Measurements from ENCODE around the gene DGUOK. TPM values are rescaled to one million over a fixed set of nuclear protein-coding genes. Genes with fewer than 3 reads are reported as not detected.
A peak's percentile ranks its signal among the peaks of the same experiment; 100 is the strongest.

Gene DGUOK
- polyA plus RNA-seq, 1 donor from 2014 or later: 168 TPM

DNA sequence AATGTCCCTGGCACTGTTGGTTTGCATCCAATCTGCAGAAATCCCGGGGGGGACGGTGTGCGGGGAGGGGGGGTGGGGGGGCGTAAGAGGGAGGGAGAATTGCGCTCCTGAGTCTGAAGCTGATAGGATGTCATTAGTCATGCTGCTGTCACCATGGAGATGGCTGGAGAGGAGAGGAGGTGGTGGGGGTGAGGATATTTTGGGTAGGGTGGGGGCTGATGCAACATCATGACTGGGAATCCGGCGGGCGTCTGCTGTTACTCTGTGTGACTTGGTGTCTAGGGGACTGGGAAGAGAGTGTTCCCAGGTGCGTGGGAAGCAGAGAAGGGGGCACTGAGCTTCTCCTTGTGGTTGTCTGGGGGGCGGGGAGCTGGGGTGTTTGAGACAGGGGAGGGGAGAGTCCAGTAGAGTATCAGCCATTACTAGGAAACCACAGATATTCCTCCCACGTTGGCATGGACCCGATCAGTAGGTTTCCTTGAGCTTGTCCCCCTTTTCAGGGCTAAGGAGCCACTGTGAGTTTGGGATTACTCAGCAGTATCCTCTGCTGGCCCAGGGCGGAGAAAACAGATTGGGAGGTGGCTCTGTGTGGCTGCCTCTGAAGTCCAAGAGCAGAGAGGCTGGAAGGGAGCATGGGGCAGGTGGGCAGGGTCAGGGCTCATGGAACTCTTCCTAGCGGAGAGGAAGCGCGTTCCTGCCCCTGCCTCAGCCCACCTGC lies 77.0 kb downstream of the DGUOK start:
- Histone ChIP-seq H3K36me3 (ENCODE audit: insufficient read depth, low read length) (no peaks in the 10 kb centered on the region), H3K4me2 (ENCODE audit: low read length) (peak overlapping the region; percentile 68), H2AFZ (ENCODE audit: low read depth, low read length) (no peak overlapping the region), H3K79me2 (replicated peaks; ENCODE audit: insufficient read depth, low read length) (peaks cover 87% of the 10 kb centered on the region), H3K9me2 (ENCODE audit: insufficient read depth, low read length) (no peaks in the 10 kb centered on the region), H3K9ac (ENCODE audit: low read length) (peak overlapping the region; percentile 86), H4K20me1 (ENCODE audit: insufficient read depth) (peaks cover 20% of the 10 kb centered on the region), H3F3A (ENCODE audit: insufficient read depth, low read length, poor library complexity, severe bottlenecking) (peaks cover 5% of the 10 kb centered on the region), H3K27ac (ENCODE audit: low read length) (peak overlapping the region; percentile 85), H3K27me3 (ENCODE audit: insufficient read depth, low read depth, low read length) (no peaks in the 10 kb centered on the region), H3K4me3 (ENCODE audit: low read length) (peak overlapping the region; percentile 73), H3K9me3 (ENCODE audit: low read length) (no peaks in the 10 kb centered on the region)
- TF ChIP-seq, protein P1, sequence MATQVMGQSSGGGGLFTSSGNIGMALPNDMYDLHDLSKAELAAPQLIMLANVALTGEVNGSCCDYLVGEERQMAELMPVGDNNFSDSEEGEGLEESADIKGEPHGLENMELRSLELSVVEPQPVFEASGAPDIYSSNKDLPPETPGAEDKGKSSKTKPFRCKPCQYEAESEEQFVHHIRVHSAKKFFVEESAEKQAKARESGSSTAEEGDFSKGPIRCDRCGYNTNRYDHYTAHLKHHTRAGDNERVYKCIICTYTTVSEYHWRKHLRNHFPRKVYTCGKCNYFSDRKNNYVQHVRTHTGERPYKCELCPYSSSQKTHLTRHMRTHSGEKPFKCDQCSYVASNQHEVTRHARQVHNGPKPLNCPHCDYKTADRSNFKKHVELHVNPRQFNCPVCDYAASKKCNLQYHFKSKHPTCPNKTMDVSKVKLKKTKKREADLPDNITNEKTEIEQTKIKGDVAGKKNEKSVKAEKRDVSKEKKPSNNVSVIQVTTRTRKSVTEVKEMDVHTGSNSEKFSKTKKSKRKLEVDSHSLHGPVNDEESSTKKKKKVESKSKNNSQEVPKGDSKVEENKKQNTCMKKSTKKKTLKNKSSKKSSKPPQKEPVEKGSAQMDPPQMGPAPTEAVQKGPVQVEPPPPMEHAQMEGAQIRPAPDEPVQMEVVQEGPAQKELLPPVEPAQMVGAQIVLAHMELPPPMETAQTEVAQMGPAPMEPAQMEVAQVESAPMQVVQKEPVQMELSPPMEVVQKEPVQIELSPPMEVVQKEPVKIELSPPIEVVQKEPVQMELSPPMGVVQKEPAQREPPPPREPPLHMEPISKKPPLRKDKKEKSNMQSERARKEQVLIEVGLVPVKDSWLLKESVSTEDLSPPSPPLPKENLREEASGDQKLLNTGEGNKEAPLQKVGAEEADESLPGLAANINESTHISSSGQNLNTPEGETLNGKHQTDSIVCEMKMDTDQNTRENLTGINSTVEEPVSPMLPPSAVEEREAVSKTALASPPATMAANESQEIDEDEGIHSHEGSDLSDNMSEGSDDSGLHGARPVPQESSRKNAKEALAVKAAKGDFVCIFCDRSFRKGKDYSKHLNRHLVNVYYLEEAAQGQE (IDR thresholded peaks at IDR 0.05; ENCODE audit: borderline replicate concordance): no peak
- TF ChIP-seq MXI1 (conservative IDR thresholded peaks at IDR 0.05; ENCODE audit: poor library complexity, severe bottlenecking) (no peak), TAF1 (IDR thresholded peaks at IDR 0.05; ENCODE audit: low read depth) (peak; percentile 7)

DNA sequence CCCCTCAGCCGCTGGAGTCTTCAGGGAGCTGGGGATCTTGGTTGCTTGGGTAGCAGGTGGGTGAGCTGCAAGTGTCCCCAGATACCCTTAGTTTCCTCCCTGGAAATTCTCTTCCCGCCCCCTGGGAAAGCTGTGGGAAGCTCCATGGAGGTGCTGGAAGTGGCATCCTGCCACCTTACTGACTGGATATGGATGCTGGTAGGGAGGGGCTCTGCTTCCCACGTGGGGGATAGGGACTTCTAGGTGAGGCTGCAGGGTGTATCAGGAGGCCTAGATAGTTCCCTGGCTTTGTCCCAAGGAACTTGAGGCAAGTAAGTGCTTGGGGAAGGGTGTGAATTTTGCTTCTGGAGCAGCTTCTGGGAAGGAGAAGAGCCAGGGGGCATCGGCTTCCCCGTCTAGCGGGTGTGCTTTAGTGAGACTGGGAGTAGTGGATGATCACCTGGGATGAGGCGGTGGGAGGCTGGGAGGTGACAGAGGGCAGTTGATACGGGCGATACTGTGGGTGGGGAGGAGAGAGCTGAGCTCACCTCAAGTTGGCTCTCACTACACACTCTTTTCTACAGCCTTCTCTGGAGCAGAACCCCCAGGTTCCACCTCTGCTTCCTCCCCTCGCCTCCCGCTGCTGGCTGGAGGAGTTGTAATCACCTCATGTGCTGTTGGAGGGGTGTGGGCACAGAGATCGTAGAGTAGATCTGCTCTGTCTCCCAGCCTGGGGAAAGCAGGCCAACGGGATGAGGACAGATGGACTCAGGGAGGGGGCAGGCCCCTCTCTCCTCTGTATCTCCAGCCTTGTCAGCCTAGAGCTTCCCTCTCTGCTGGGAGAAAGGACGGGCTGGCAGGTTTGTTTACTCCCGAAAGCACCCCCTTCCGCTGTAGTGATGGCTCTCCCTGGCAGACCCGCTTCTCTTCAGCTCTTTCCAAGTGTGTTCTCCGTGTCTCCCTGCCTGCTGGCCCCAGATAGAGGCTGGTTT lies 77.8 kb downstream of the DGUOK start:
- peaks cover 5% of the 10 kb centered on the region for H3F3A ChIP-seq (ENCODE audit: insufficient read depth, low read length, poor library complexity, severe bottlenecking)
- H3K36me3 ChIP-seq (ENCODE audit: insufficient read depth, low read length): no peaks in the 10 kb centered on the region
- no peaks in the 10 kb centered on the region for H3K9me2 ChIP-seq (ENCODE audit: insufficient read depth, low read length)
- H3K27me3 ChIP-seq (ENCODE audit: insufficient read depth, low read depth, low read length): no peaks in the 10 kb centered on the region
- peak overlapping the region; percentile 68 for H3K4me2 ChIP-seq (ENCODE audit: low read length)
- TF ChIP-seq TAF1 (IDR thresholded peaks at IDR 0.05; ENCODE audit: low read depth) (no peak), POLR2AphosphoS5 (IDR thresholded peaks at IDR 0.05) (no peak), RAD21 (conservative IDR thresholded peaks at IDR 0.05) (no peak), MXI1 (conservative IDR thresholded peaks at IDR 0.05; ENCODE audit: poor library complexity, severe bottlenecking) (no peak), EP300 (conservative IDR thresholded peaks at IDR 0.05; ENCODE audit: poor library complexity, severe bottlenecking) (no peak), EZH2 (IDR thresholded peaks at IDR 0.05; ENCODE audit: borderline replicate concordance, insufficient read depth, low read length, poor library complexity, severe bottlenecking) (no peak), SMC3 (conservative IDR thresholded peaks at IDR 0.05; ENCODE audit: poor library complexity) (no peak)
- TF ChIP-seq, protein P2, sequence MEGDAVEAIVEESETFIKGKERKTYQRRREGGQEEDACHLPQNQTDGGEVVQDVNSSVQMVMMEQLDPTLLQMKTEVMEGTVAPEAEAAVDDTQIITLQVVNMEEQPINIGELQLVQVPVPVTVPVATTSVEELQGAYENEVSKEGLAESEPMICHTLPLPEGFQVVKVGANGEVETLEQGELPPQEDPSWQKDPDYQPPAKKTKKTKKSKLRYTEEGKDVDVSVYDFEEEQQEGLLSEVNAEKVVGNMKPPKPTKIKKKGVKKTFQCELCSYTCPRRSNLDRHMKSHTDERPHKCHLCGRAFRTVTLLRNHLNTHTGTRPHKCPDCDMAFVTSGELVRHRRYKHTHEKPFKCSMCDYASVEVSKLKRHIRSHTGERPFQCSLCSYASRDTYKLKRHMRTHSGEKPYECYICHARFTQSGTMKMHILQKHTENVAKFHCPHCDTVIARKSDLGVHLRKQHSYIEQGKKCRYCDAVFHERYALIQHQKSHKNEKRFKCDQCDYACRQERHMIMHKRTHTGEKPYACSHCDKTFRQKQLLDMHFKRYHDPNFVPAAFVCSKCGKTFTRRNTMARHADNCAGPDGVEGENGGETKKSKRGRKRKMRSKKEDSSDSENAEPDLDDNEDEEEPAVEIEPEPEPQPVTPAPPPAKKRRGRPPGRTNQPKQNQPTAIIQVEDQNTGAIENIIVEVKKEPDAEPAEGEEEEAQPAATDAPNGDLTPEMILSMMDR (IDR thresholded peaks at IDR 0.05; ENCODE audit: poor library complexity, severe bottlenecking): no peak
- TF ChIP-seq, protein P1 (IDR thresholded peaks at IDR 0.05; ENCODE audit: borderline replicate concordance): no peak
- peak overlapping the region; percentile 85 for H3K27ac ChIP-seq (ENCODE audit: low read length)
- H2AFZ ChIP-seq (ENCODE audit: low read depth, low read length): no peak overlapping the region
- peaks cover 87% of the 10 kb centered on the region for H3K79me2 ChIP-seq (replicated peaks; ENCODE audit: insufficient read depth, low read length)
- no peaks in the 10 kb centered on the region for H3K9me3 ChIP-seq (ENCODE audit: low read length)
- peak overlapping the region; percentile 86 for H3K9ac ChIP-seq (ENCODE audit: low read length)
- peaks cover 28% of the 10 kb centered on the region for H4K20me1 ChIP-seq (ENCODE audit: insufficient read depth)
- H3K4me3 ChIP-seq (ENCODE audit: low read length): peak overlapping the region; percentile 73

All from neural cell (in vitro differentiated cells).